ENCODE data around the gene FUZ. TPM values are rescaled to one million over a fixed set of nuclear protein-coding genes. Genes with fewer than 3 reads are reported as not detected.

Gene FUZ
- total RNA-seq, 1 experiment from 2014 or later = 10.9 TPM

DNA sequence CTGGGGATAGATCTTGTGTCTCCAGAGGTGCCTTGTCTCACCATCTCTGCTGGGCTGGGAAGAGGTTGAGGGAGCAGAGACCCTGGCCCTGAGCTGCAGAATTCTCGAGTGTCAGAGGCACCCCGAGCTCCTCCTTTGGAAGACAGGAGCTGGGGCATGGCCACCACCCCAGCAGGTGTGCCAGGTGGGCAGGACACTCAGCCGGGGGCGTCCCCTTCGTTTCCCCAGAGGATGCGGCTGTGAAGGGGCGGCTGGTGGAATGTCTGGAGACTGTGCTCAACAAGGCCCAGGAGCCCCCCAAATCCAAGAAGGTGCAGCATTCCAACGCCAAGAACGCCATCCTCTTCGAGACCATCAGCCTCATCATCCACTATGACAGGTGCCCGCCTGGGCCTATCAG, 14.5 kb downstream of the FUZ start:
- ATAC-seq (no peak), DNase-seq (no peak)
- H3K9ac ChIP-seq (ENCODE audit: low read length) = no peak overlapping the region
- H3K9me2 ChIP-seq (replicated peaks; ENCODE audit: low read length) = no peaks in the 10 kb centered on the region
- TF ChIP-seq, protein P1, sequence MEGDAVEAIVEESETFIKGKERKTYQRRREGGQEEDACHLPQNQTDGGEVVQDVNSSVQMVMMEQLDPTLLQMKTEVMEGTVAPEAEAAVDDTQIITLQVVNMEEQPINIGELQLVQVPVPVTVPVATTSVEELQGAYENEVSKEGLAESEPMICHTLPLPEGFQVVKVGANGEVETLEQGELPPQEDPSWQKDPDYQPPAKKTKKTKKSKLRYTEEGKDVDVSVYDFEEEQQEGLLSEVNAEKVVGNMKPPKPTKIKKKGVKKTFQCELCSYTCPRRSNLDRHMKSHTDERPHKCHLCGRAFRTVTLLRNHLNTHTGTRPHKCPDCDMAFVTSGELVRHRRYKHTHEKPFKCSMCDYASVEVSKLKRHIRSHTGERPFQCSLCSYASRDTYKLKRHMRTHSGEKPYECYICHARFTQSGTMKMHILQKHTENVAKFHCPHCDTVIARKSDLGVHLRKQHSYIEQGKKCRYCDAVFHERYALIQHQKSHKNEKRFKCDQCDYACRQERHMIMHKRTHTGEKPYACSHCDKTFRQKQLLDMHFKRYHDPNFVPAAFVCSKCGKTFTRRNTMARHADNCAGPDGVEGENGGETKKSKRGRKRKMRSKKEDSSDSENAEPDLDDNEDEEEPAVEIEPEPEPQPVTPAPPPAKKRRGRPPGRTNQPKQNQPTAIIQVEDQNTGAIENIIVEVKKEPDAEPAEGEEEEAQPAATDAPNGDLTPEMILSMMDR (conservative IDR thresholded peaks at IDR 0.05; ENCODE audit: low read depth, low read length) = no peak
- TF ChIP-seq EZH2phosphoT487 (IDR thresholded peaks at IDR 0.05; ENCODE audit: borderline replicate concordance, low read length) (no peak), EZH2 (IDR thresholded peaks at IDR 0.05; ENCODE audit: low read length, unreplicated experiment) (no peak)
- no peaks in the 10 kb centered on the region for H3K9me3 ChIP-seq (ENCODE audit: low read length)
- no peak overlapping the region for H3K27ac ChIP-seq (ENCODE audit: low read length)
- intact Hi-C loops (cut with micrococcal nuclease) = no loop called here
- ChIA-PET POLR2A (ENCODE audit: unreplicated experiment) (no interaction called here), CTCF (no interaction called here)
- no peaks in the 10 kb centered on the region for H3K79me2 ChIP-seq (ENCODE audit: low read length)
- no peak overlapping the region for H2AFZ ChIP-seq (ENCODE audit: low read length)
- no peaks in the 10 kb centered on the region for H3F3A ChIP-seq (ENCODE audit: low read length, unreplicated experiment)
- H3K4me1 ChIP-seq (ENCODE audit: insufficient read depth, low read length) = peaks cover 1% of the 10 kb centered on the region; the same call in 1 of the 2 replicates
- no peaks in the 10 kb centered on the region for H3K27me3 ChIP-seq (ENCODE audit: low read length)
- peaks cover 65% of the 10 kb centered on the region for H3K36me3 ChIP-seq (ENCODE audit: low read depth, low read length)
- no peak overlapping the region for H3K4me3 ChIP-seq (ENCODE audit: low read length)
- no peak overlapping the region for H3K4me2 ChIP-seq (ENCODE audit: low read length)
- no TSS peak for BruUV-seq (replicated peaks)
- no peaks in the 10 kb centered on the region for H4K20me1 ChIP-seq (ENCODE audit: low read length)

DNA sequence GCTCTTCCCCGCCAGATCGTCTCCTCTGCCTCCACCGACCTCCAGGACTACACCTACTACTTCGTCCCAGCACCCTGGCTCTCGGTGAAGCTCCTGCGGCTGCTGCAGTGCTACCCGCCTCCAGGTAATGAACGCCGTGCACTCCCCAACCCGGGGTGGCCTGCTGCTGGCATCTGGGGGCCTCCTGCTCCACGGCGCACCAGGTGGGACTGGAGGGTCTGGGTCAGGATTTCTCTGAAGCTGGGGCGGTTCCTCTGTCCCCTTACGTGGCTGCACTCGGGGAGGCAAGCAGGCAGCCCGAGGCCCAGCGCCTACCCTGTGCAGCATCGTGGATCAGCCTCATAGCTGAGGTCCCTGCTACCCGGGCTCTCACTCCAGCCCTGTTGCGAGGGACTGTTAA, 17.5 kb downstream of the FUZ start:
- intact Hi-C loops (cut with micrococcal nuclease) = no loop called here
- ChIA-PET CTCF (no interaction called here), POLR2A (ENCODE audit: unreplicated experiment) (no interaction called here)
- Histone ChIP-seq H2AFZ (ENCODE audit: low read length) (no peak overlapping the region), H3K79me2 (ENCODE audit: low read length) (no peaks in the 10 kb centered on the region), H3K27ac (ENCODE audit: low read length) (no peak overlapping the region), H3K9ac (ENCODE audit: low read length) (no peak overlapping the region), H3K9me2 (replicated peaks; ENCODE audit: low read length) (no peaks in the 10 kb centered on the region), H3K36me3 (ENCODE audit: low read depth, low read length) (peaks cover 57% of the 10 kb centered on the region), H3K27me3 (ENCODE audit: low read length) (no peaks in the 10 kb centered on the region), H3K9me3 (ENCODE audit: low read length) (no peaks in the 10 kb centered on the region), H4K20me1 (ENCODE audit: low read length) (no peaks in the 10 kb centered on the region), H3F3A (ENCODE audit: low read length, unreplicated experiment) (no peaks in the 10 kb centered on the region), H3K4me2 (ENCODE audit: low read length) (no peak overlapping the region), H3K4me1 (ENCODE audit: insufficient read depth, low read length) (peaks cover 9% of the 10 kb centered on the region; the same call in 1 of the 2 replicates), H3K4me3 (ENCODE audit: low read length) (no peak overlapping the region)
- no peak for ATAC-seq
- no peak for DNase-seq
- BruUV-seq (replicated peaks) = no TSS peak
- TF ChIP-seq EZH2 (IDR thresholded peaks at IDR 0.05; ENCODE audit: low read length, unreplicated experiment) = no peak

DNA sequence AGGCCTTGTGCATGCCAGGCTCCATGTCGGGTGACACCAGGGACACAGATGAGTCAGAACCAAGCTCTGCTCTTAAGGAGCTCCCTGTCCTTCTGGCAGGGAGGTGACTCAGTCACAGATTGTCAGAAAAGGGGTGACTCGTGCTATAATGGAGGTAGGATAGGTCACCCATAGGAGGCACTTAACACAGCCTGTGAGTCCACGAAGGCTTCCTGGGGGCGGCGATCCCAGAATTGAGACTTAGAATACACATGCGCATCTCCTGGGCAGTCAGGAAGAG, 19.6 kb downstream of the FUZ start:
- ChIA-PET POLR2A (ENCODE audit: unreplicated experiment) (no interaction called here), CTCF (no interaction called here)
- Histone ChIP-seq H3K9ac (ENCODE audit: low read length) (no peak overlapping the region), H3K27me3 (ENCODE audit: low read length) (no peaks in the 10 kb centered on the region), H3F3A (ENCODE audit: low read length, unreplicated experiment) (no peaks in the 10 kb centered on the region), H2AFZ (ENCODE audit: low read length) (no peak overlapping the region), H3K4me3 (ENCODE audit: low read length) (no peak overlapping the region), H3K9me2 (replicated peaks; ENCODE audit: low read length) (no peaks in the 10 kb centered on the region), H3K4me2 (ENCODE audit: low read length) (no peak overlapping the region), H3K79me2 (ENCODE audit: low read length) (no peaks in the 10 kb centered on the region), H3K4me1 (ENCODE audit: insufficient read depth, low read length) (peaks cover 9% of the 10 kb centered on the region; the same call in 1 of the 2 replicates), H3K9me3 (ENCODE audit: low read length) (no peaks in the 10 kb centered on the region), H3K27ac (ENCODE audit: low read length) (peak overlapping the region; percentile 8), H3K36me3 (ENCODE audit: low read depth, low read length) (peaks cover 40% of the 10 kb centered on the region), H4K20me1 (ENCODE audit: low read length) (no peaks in the 10 kb centered on the region)
- peak; percentile 91 for ATAC-seq
- BruUV-seq (replicated peaks) = no TSS peak
- DNase-seq = peak; percentile 77
- TF ChIP-seq, protein P1 (conservative IDR thresholded peaks at IDR 0.05; ENCODE audit: low read depth, low read length) = no peak
- no peak for TF ChIP-seq EZH2phosphoT487 (IDR thresholded peaks at IDR 0.05; ENCODE audit: borderline replicate concordance, low read length)
- TF ChIP-seq EZH2 (IDR thresholded peaks at IDR 0.05; ENCODE audit: low read length, unreplicated experiment) = no peak
- intact Hi-C loops (cut with micrococcal nuclease) = no loop called here

All from PC-3 (cell line).